Gastrocnemius medialis (tissue), 4 donors: ENCODE results near the gene HIPK2. TPM values are rescaled to one million over a fixed set of nuclear protein-coding genes. Genes with fewer than 3 reads are reported as not detected.

ENCODE experiments used
- ATAC-seq, 2 donors: fragments of 150-250 bp; one replicate each; pipeline ENCODE4 v1.9.1; 2016
- DNase-seq, 2 donors: peaks; one replicate each; pipeline ENCODE4 v3.0.0-alpha.2; 2019
- H3K27ac ChIP-seq, 4 donors: fragments of 200-600 bp; sonication (generic); 1 replicate in 1 of 4; 2 replicates in 3 of 4; pipeline ENCODE4 v1.5.1; 2016 to 2018; ENCODE audit warnings: mild to moderate bottlenecking in 2 of 4, moderate library complexity in 1 of 4
- H3K27me3 ChIP-seq, 3 donors: fragments of 200-600 bp; sonication (generic) in 2 of 3; 1 replicate in 1 of 3; 2 replicates in 2 of 3; pipeline versions ENCODE4 v1.5.1 to v1.6.0; 2016 to 2019; ENCODE audit warnings: mild to moderate bottlenecking in 1 of 3, moderate library complexity in 1 of 3
- H3K36me3 ChIP-seq, 2 donors: fragments of 200-600 bp; sonication (generic) in 1 of 2; one replicate each; pipeline ENCODE4 v1.5.1; 2017 to 2018
- H3K4me1 ChIP-seq, 2 donors: fragments of 200-600 bp; sonication (generic) in 1 of 2; one replicate each; pipeline ENCODE4 v1.5.1; 2016 to 2017; ENCODE audit warnings: mild to moderate bottlenecking in 2 of 2
- H3K4me3 ChIP-seq, 4 donors: fragments of 200-600 bp; sonication (generic) in 3 of 4; 1 replicate in 1 of 4; 2 replicates in 3 of 4; pipeline ENCODE4 v1.5.1; 2016 to 2019; ENCODE audit warnings: mild to moderate bottlenecking in 2 of 4
- H3K9me3 ChIP-seq, 3 donors: fragments of 200-600 bp; sonication (generic) in 2 of 3; 1 replicate in 1 of 3; 2 replicates in 2 of 3; pipeline ENCODE4 v1.5.1; 2016 to 2019
- POLR2A ChIP-seq, 2 donors: fragments of 450-650 bp; IDR thresholded peaks; one replicate each; pipeline ENCODE4 v1.6.1; 2017; ENCODE audit warnings: antibody characterized with exemption in 2 of 2, mild to moderate bottlenecking in 2 of 2, moderate library complexity in 2 of 2
- in situ Hi-C, 4 donors: fragments of 200-750 bp; cut with MboI; loops; one replicate each; pipeline versions ENCODE4 v1.15.0 to v1.8.0; 2017; ENCODE audit warnings: low sequenced_read_pairs in 4 of 4
- intact Hi-C: fragments of 100-400 bp; cut with DNase I; formaldehyde crosslinking; loops from one replicate; pipeline ENCODE4 v1.15.1; 2023; ENCODE audit warnings: low total_unique reads
- total RNA-seq, 4 donors: library from RNA; depleted of rRNA; stranded (reverse); fragments of >200 nt; gene quantifications; one replicate each; pipeline versions ENCODE4 v1.1.0 to v1.2.3, GENCODE V29; 2016
- TF ChIP-seq, protein P1 (sequence below), 5 experiments: fragments of 450-650 bp in 3 of 5; fragments of 200-600 bp in 2 of 5; sonication (generic) in 2 of 5; IDR thresholded peaks in 4 of 5; conservative IDR thresholded peaks in 1 of 5; 1 replicate in 4 of 5; 2 replicates in 1 of 5; pipeline ENCODE4 v1.5.1; 2016 to 2019; ENCODE audit warnings: antibody characterized with exemption in 5 of 5, mild to moderate bottlenecking in 3 of 5, moderate library complexity in 3 of 5

HIPK2 gene
- total RNA-seq, 4 donors from 2014 or later, result 30.5 to 77.4 (median 58.9) TPM

DNA sequence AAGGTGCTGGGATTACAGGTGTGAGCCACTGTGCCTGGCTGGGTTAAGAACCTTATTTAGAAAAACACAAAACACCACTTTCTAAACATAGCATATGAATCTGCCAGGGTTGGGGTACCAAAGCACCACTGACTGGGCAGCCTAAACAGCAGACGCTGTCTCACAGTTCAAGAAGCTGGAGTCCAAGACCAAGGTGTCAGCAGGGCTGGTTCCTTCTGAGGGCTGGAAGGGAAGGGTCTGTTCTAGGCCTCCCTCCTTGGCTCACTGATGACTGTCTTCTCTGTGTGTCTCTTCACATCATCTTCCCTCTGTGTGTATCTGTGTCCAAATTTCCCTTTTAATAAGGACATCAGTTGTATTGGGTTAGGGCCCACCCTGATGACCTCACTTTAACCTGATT is 49.6 kb downstream of the HIPK2 start:
- peaks cover 58 to 73% of the 10 kb centered on the region in 2 donors for H3K4me1 ChIP-seq
- H3K27ac ChIP-seq, result peak overlapping the region; percentile 19 to 93 (median 60)
- no peak overlapping the region for H3K4me3 ChIP-seq
- intact Hi-C loops, result no loop called here
- in situ Hi-C loops, result loop anchor here in 1 of 4 donors (25.0 kb wide), 1 partner anchor 491 kb away; the partner anchor contains the start of gene UBN2
- no peaks in the 10 kb centered on the region for H3K36me3 ChIP-seq
- H3K9me3 ChIP-seq, result no peaks in the 10 kb centered on the region
- TF ChIP-seq, protein P1, sequence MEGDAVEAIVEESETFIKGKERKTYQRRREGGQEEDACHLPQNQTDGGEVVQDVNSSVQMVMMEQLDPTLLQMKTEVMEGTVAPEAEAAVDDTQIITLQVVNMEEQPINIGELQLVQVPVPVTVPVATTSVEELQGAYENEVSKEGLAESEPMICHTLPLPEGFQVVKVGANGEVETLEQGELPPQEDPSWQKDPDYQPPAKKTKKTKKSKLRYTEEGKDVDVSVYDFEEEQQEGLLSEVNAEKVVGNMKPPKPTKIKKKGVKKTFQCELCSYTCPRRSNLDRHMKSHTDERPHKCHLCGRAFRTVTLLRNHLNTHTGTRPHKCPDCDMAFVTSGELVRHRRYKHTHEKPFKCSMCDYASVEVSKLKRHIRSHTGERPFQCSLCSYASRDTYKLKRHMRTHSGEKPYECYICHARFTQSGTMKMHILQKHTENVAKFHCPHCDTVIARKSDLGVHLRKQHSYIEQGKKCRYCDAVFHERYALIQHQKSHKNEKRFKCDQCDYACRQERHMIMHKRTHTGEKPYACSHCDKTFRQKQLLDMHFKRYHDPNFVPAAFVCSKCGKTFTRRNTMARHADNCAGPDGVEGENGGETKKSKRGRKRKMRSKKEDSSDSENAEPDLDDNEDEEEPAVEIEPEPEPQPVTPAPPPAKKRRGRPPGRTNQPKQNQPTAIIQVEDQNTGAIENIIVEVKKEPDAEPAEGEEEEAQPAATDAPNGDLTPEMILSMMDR (IDR thresholded peaks at IDR 0.05 in 4 of 5, conservative IDR thresholded peaks at IDR 0.05 in 1 of 5), result no peak
- TF ChIP-seq POLR2A (IDR thresholded peaks at IDR 0.05), result no peak
- ATAC-seq (no peak), DNase-seq (no peak)
- no peaks in the 10 kb centered on the region for H3K27me3 ChIP-seq

DNA sequence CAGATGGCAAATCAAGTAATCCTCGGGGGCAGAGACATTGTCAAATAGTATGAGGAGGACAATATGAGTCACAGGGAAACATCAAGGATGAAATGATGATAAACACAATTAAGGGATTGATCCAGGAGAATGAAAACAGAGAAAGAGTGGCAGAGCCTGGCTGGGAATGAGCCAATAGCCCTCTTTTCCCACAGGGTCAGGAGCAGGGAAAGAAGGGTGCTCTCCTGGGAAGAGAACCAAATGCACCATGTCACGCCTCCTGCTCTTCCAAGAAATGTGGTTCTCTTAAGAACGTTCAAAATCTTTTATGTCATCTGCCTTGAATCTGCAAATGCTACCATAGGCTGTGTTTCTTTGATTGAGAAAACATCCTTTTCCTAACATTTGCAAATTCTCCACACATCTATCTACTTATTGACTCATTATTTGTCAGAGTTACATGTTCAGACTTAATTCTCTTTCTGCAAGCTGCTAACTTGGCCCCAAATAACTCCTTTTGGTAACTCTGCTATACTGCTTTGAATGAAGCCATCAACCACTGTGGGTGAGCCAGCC is 50.6 kb downstream of the HIPK2 start:
- in situ Hi-C loops (loop anchor here in 1 of 4 donors (25.0 kb wide), 1 partner anchor 490 kb away; the partner anchor contains the start of gene UBN2), intact Hi-C loops (no loop called here)
- Histone ChIP-seq H3K4me3 (no peak overlapping the region), H3K27me3 (no peaks in the 10 kb centered on the region), H3K27ac (peak overlapping the region; percentile 49 to 93 (median 60)), H3K36me3 (no peaks in the 10 kb centered on the region), H3K4me1 (peaks cover 62 to 73% of the 10 kb centered on the region in 2 donors), H3K9me3 (no peaks in the 10 kb centered on the region)
- ATAC-seq (no peak), DNase-seq (no peak)
- TF ChIP-seq, protein P1 (IDR thresholded peaks at IDR 0.05 in 4 of 5, conservative IDR thresholded peaks at IDR 0.05 in 1 of 5), result no peak
- TF ChIP-seq POLR2A (IDR thresholded peaks at IDR 0.05), result no peak

DNA sequence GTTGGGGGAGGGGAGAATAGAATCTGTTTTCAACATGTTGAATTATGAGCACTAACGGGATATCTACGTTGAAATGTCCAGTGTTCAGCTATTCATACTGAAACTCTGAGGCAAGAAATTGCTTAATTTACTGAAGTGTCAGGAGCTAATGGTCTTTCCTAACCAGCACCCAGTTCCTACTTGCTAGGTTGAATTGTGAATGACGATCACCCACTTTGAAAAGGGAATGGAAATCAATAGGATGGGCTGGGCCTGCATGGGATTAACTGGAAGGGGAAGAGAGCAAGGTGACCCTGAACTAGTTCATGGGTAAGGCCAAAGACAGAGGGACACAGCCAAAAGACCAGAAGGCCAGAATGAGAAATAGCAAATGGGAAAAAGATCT is 51.3 kb downstream of the HIPK2 start:
- no peaks in the 10 kb centered on the region for H3K36me3 ChIP-seq
- no peak for TF ChIP-seq POLR2A (IDR thresholded peaks at IDR 0.05)
- TF ChIP-seq, protein P1 (IDR thresholded peaks at IDR 0.05 in 4 of 5, conservative IDR thresholded peaks at IDR 0.05 in 1 of 5), result no peak
- no peaks in the 10 kb centered on the region for H3K27me3 ChIP-seq
- no peak for ATAC-seq
- H3K4me3 ChIP-seq, result no peak overlapping the region
- H3K4me1 ChIP-seq, result peaks cover 64 to 73% of the 10 kb centered on the region in 2 donors
- peak overlapping the region; percentile 49 to 93 (median 60) for H3K27ac ChIP-seq
- in situ Hi-C loops, result loop anchor here in 1 of 4 donors (25.0 kb wide), 1 partner anchor 489 kb away; the partner anchor contains the start of gene UBN2
- no peaks in the 10 kb centered on the region for H3K9me3 ChIP-seq
- intact Hi-C loops, result no loop called here
- DNase-seq, result no peak

DNA sequence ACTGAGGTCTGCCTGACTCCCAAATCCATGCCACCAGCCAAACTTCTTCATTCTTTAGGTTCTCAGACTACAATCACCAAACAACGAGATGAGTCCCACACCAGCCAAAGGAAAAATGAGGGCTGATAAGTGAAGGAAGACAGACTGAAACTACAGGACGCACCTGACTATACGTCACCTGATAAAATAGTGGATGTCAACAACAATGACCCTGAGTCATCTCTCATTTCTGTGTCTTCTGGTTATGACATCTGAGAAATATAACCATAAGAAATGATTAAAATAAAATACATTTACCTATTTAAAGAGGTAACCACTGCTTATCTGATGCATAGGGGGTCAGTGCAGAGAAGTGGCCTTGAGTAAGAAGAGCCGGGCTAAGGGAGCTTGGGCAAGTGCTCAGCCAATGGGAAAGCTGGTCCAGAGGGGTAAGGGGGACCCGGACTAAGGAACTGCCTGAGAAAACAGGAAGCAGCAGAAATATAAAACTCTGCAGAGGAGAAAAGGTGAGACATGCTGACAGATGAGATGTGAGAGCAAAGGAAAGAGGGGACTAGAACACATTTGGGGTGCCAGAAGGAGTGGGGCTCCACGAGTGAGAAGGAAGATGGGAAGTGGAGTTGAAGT is 51.8 kb downstream of the HIPK2 start:
- H3K9me3 ChIP-seq, result no peaks in the 10 kb centered on the region
- H3K27ac ChIP-seq, result peak overlapping the region; percentile 49 to 93 (median 60)
- no peak for ATAC-seq
- H3K27me3 ChIP-seq, result no peaks in the 10 kb centered on the region
- DNase-seq, result no peak
- H3K4me3 ChIP-seq, result no peak overlapping the region
- in situ Hi-C loops (loop anchor here in 1 of 4 donors (25.0 kb wide), 1 partner anchor 489 kb away; the partner anchor contains the start of gene UBN2), intact Hi-C loops (no loop called here)
- H3K4me1 ChIP-seq, result peaks cover 64 to 73% of the 10 kb centered on the region in 2 donors
- no peaks in the 10 kb centered on the region for H3K36me3 ChIP-seq
- TF ChIP-seq POLR2A (IDR thresholded peaks at IDR 0.05), result no peak
- TF ChIP-seq, protein P1 (IDR thresholded peaks at IDR 0.05 in 4 of 5, conservative IDR thresholded peaks at IDR 0.05 in 1 of 5), result no peak
